Dermis microvascular lymphatic vessel endothelial cell (primary cell): ENCODE results near the gene MAFB. TPM values are rescaled to one million over a fixed set of nuclear protein-coding genes. Genes with fewer than 3 reads are reported as not detected.

ENCODE experiments used
- DNase-seq, 2 donors: peaks; one replicate each; pipeline versions ENCODE4 v3.0.0 to v3.0.0-alpha.2; 2010; ENCODE audit warnings: low read depth in 2 of 2
- total RNA-seq: library from RNA; depleted of rRNA; stranded (reverse); fragments of >200 nt; gene quantifications from 2 replicates; pipeline ENCODE4 v1.2.1, GENCODE V29; 2014

MAFB gene
- total RNA-seq, 1 donor from 2014 or later, result 2.7 TPM

- no peak for DNase-seq
Observed at GRCh38 chr20:40659567-40659966, 29.5 kb downstream of the MAFB start.

GRCh38 chr20:40658509-40658908 lies 30.5 kb downstream of the MAFB start:
- DNase-seq, result no peak

GRCh38 chr20:40657526-40657925 lies 31.5 kb downstream of the MAFB start:
- DNase-seq, result no peak

- no peak for DNase-seq
Observed at GRCh38 chr20:40655451-40655850, 33.6 kb downstream of the MAFB start.

GRCh38 chr20:40654876-40655275 lies 34.2 kb downstream of the MAFB start:
- no peak for DNase-seq

- no peak for DNase-seq
Observed at GRCh38 chr20:40652441-40652987, 36.5 kb downstream of the MAFB start.

GRCh38 chr20:40651151-40651550 lies 37.9 kb downstream of the MAFB start:
- peak; percentile 14 to 34 for DNase-seq

- DNase-seq, result peak; percentile 54 to 81
Observed at GRCh38 chr20:40650707-40651106, 38.3 kb downstream of the MAFB start.

GRCh38 chr20:40648210-40649072 lies 40.6 kb downstream of the MAFB start:
- DNase-seq, result no peak

GRCh38 chr20:40646813-40647212 lies 42.2 kb downstream of the MAFB start:
- peak; percentile 10 to 17 for DNase-seq

GRCh38 chr20:40646361-40646760 lies 42.7 kb downstream of the MAFB start:
- peak; percentile 17 to 58 for DNase-seq

- no peak for DNase-seq
Observed at GRCh38 chr20:40644863-40645262, 44.2 kb downstream of the MAFB start.

GRCh38 chr20:40643891-40644290 lies 45.1 kb downstream of the MAFB start:
- DNase-seq, result peak; percentile 37 to 47

- DNase-seq, result no peak
Observed at GRCh38 chr20:40641809-40642208, 47.2 kb downstream of the MAFB start.

GRCh38 chr20:40641202-40641601 lies 47.8 kb downstream of the MAFB start:
- no peak for DNase-seq

- no peak for DNase-seq
Observed at GRCh38 chr20:40640667-40641066, 48.4 kb downstream of the MAFB start.

GRCh38 chr20:40639676-40640355 lies 49.2 kb downstream of the MAFB start:
- no peak for DNase-seq

GRCh38 chr20:40639132-40639531 lies 49.9 kb downstream of the MAFB start:
- DNase-seq, result no peak

GRCh38 chr20:40638414-40638813 lies 50.6 kb downstream of the MAFB start:
- DNase-seq, result no peak

GRCh38 chr20:40637176-40637575 lies 51.9 kb downstream of the MAFB start:
- no peak for DNase-seq

- DNase-seq, result no peak
Observed at GRCh38 chr20:40636486-40636885, 52.5 kb downstream of the MAFB start.

GRCh38 chr20:40635971-40636370 lies 53.1 kb downstream of the MAFB start:
- DNase-seq, result no peak
